A673 (cell line): Measurements from ENCODE around the gene CCDC149. TPM values are rescaled to one million over a fixed set of nuclear protein-coding genes. Genes with fewer than 3 reads are reported as not detected.

ENCODE experiments used
- BruUV-seq: library from RNA; stranded (reverse); fragments of 400-500 nt; replicated peaks from 2 replicates; lab custom pipeline; 2021; lab: Mats Ljungman, UMichigan
- CTCF ChIA-PET: fragments of 300-600 bp; sonication (Branson Sonifier 250); formaldehyde crosslinking; loops from one replicate; lab custom pipeline; 2022; ENCODE audit warnings: antibody characterized with exemption; lab: Charles Lee
- POLR2A ChIA-PET: fragments of 300-600 bp; sonication (Branson Sonifier 250); formaldehyde crosslinking; loops from one replicate; lab custom pipeline; 2022; ENCODE audit warnings: antibody characterized with exemption; ENCODE audit not compliant: low non-redundant PET; lab: Charles Lee
- DNase-seq: peaks from one replicate; pipeline ENCODE4 v3.0.0-alpha.2; 2015; ENCODE audit warnings: low spot score
- H3K27ac ChIP-seq: fragments of 200-600 bp; sonication (generic); 2 replicates; pipeline ENCODE4 v1.5.1; 2016; ENCODE audit warnings: mixed run types, low read depth, mild to moderate bottlenecking, mixed read lengths, antibody characterized with exemption, low read length; ENCODE audit not compliant: poor library complexity, severe bottlenecking
- H3K27me3 ChIP-seq: fragments of 200-600 bp; sonication (generic); replicated peaks from 2 replicates; pipeline ENCODE4 v1.6.1; 2017; ENCODE audit warnings: mixed run types, low read depth, mild to moderate bottlenecking, mixed read lengths, antibody characterized with exemption, low read length; ENCODE audit not compliant: insufficient read depth, poor library complexity
- H3K36me3 ChIP-seq: fragments of 200-600 bp; sonication (generic); 2 replicates; pipeline ENCODE4 v1.6.1; 2016; ENCODE audit warnings: mixed run types, mild to moderate bottlenecking, mixed read lengths, antibody characterized with exemption, low read length; ENCODE audit not compliant: insufficient read depth, poor library complexity, severe bottlenecking
- H3K4me1 ChIP-seq: fragments of 200-600 bp; sonication (generic); 2 replicates; pipeline ENCODE4 v1.6.1; 2017; ENCODE audit warnings: mixed run types, mild to moderate bottlenecking, mixed read lengths, antibody characterized with exemption, low read length; ENCODE audit not compliant: insufficient read depth, poor library complexity, severe bottlenecking
- H3K4me3 ChIP-seq: fragments of 200-600 bp; sonication (generic); 2 replicates; pipeline ENCODE4 v1.5.1; 2016; ENCODE audit warnings: low read depth, mixed run types, mild to moderate bottlenecking, mixed read lengths, low read length; ENCODE audit not compliant: poor library complexity, severe bottlenecking
- H3K9me3 ChIP-seq: fragments of 200-600 bp; sonication (generic); 2 replicates; pipeline ENCODE4 v1.6.1; 2016; ENCODE audit warnings: mixed run types, low read depth, mild to moderate bottlenecking, mixed read lengths, antibody characterized with exemption, low read length; ENCODE audit not compliant: poor library complexity, severe bottlenecking
- CTCF ChIP-seq: fragments of 300-800, 200-600 bp; sonication (generic); conservative IDR thresholded peaks from 2 replicates; pipeline ENCODE4 v1.5.1; 2017; ENCODE audit warnings: low read depth, mild to moderate bottlenecking, antibody characterized with exemption, low read length, moderate library complexity, mixed read lengths
- EZH2 ChIP-seq: fragments of 200-600 bp; sonication (generic); IDR thresholded peaks from 2 replicates; pipeline ENCODE4 v1.6.1; 2017; ENCODE audit warnings: borderline replicate concordance, low read depth, mild to moderate bottlenecking, mixed read lengths, antibody characterized with exemption, low read length; ENCODE audit not compliant: poor library complexity, severe bottlenecking
- intact Hi-C: fragments of 100-400 bp; cut with micrococcal nuclease; formaldehyde crosslinking; loops from one replicate; pipeline ENCODE4 v1.10.0; 2022; ENCODE audit not compliant: unreplicated experiment
- total RNA-seq: library from RNA; stranded (reverse); gene quantifications from 2 replicates; pipeline ENCODE4 v1.2.3, GENCODE V29; 2021

CCDC149 gene
- total RNA-seq, 1 experiment from 2014 or later = 2.8 TPM

- no peak overlapping the region for H3K27ac ChIP-seq
- H3K27me3 ChIP-seq = no peaks in the 10 kb centered on the region
- no TSS peak for BruUV-seq
- no peak for DNase-seq
- POLR2A ChIA-PET = no interaction called here
- no peaks in the 10 kb centered on the region for H3K9me3 ChIP-seq
- no peaks in the 10 kb centered on the region for H3K36me3 ChIP-seq
- H3K4me3 ChIP-seq = no peak overlapping the region
- no peaks in the 10 kb centered on the region for H3K4me1 ChIP-seq
- TF ChIP-seq CTCF (no peak), EZH2 (no peak)
- CTCF ChIA-PET = no interaction called here
- intact Hi-C loops = no loop called here
Measured at GRCh38 chr4:24922416-24922815, 9.6 kb upstream of the CCDC149 start.

- DNase-seq = no peak
- Histone ChIP-seq H3K36me3 (no peaks in the 10 kb centered on the region), H3K4me1 (no peaks in the 10 kb centered on the region), H3K27me3 (no peaks in the 10 kb centered on the region), H3K4me3 (no peak overlapping the region), H3K27ac (no peak overlapping the region), H3K9me3 (no peaks in the 10 kb centered on the region)
- ChIA-PET CTCF (no interaction called here), POLR2A (no interaction called here)
- intact Hi-C loops = no loop called here
- TF ChIP-seq CTCF (no peak), EZH2 (no peak)
- no TSS peak for BruUV-seq
Measured at GRCh38 chr4:24921491-24921890, 8.6 kb upstream of the CCDC149 start.

GRCh38 chr4:24920008-24920407, 7.2 kb upstream of the CCDC149 start:
- Histone ChIP-seq H3K27me3 (no peaks in the 10 kb centered on the region), H3K36me3 (no peaks in the 10 kb centered on the region), H3K4me3 (no peak overlapping the region), H3K27ac (no peak overlapping the region), H3K9me3 (no peaks in the 10 kb centered on the region), H3K4me1 (no peaks in the 10 kb centered on the region)
- DNase-seq = no peak
- ChIA-PET POLR2A (no interaction called here), CTCF (no interaction called here)
- no peak for TF ChIP-seq CTCF
- no peak for TF ChIP-seq EZH2
- BruUV-seq = no TSS peak
- intact Hi-C loops = no loop called here
